HG03139 (cell line): Measurements from ENCODE around the gene HGD.
"Not testable (repeated sequence)": the region's sequence is repeated elsewhere in the genome, so short reads cannot be mapped to it uniquely, and the experiment has no call there.

Experiments
- ATAC-seq: cut with Tn5 transposase; IDR thresholded peaks from one replicate; pipeline ENCODE4 v1.9.1; 2021; ENCODE audit not compliant: unreplicated experiment

HGD gene

GRCh38 chr3:120680193-120680894 lies 1.7 kb downstream of the HGD start:
- ATAC-seq: no peak

DNA sequence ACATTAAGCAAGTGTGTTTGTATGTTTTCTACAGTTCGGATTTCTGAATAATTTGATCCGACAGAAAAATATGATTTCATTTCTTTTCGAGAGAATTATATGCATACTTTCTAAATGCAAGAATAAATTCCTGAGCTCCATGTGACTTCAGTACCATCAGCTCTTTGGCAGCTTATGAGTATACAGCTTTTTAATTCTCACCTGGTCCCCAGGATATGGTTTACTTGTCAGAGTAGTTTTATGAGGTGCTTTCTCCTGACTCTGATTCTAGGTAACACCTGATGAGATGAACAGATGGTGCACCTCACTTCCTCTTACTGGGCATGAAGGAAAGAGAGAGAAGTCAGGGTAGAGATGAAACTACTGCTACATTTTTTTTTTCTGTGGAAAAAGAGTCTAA lies 3.1 kb downstream of the HGD start:
- ATAC-seq: peak; percentile 51

- ATAC-seq: peak; percentile 88
Observed at GRCh38 chr3:120678331-120678947, 3.6 kb downstream of the HGD start.

DNA sequence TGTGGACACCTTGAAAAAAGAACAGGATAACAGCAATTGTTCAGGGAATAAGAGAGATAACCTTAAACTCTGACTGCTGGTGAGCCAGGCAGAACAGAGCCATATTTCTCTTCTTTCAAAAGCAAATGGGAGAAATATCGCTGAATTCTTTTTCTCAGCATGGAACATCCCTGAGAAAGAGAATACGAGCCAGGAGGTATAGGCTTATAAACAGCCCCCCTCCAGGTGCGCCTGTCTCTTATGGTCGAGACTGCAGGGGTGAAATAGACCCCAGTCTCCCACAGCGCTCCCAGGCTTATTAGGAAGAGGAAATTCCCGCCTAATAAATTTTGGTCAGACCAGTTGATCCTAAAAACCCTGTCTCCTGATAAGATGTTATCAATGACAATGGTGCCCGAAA lies 4.8 kb downstream of the HGD start:
- ATAC-seq: not testable (repeated sequence)

DNA sequence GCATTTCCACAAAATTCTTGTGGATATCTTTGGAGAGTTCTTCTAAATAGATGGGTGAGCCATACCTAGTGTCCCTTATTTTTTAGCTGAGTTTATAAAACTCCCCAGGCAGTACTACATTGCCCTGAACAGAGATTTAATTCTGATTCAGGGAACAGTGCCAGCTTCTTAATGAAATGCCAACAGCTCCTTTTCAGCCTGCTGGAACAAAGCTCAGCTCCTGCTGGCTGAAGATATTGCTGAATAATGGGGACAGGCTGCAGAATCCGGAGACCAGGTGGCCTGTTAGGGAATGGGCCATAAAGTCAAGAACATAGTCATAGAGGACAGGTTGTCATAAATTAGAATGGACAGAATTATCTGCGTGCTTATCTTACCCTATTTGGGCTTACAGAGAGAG lies 8.9 kb downstream of the HGD start:
- ATAC-seq: no peak

GRCh38 chr3:120670576-120670975 lies 11.5 kb downstream of the HGD start:
- no peak for ATAC-seq

GRCh38 chr3:120664926-120665325 lies 17.1 kb downstream of the HGD start:
- ATAC-seq: no peak

DNA sequence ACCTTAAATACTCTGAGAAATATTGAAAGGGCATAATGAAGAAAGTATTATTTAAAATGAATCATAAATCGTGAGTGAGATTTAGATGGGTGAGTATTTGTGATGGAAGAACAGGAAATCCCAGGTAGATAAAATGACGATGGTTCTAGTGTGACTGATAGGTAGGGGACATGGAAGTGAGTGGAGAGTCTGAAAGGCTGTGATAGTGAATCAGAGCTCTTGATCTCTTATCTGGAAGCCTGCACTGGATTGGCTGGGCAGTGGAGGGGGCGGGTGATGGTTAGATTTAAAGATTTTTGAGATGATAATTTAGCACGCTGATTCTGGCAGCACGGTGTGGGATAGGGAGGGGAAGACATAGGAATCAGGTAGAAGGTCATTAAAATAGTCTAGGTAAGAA lies 20.1 kb downstream of the HGD start:
- ATAC-seq: no peak

DNA sequence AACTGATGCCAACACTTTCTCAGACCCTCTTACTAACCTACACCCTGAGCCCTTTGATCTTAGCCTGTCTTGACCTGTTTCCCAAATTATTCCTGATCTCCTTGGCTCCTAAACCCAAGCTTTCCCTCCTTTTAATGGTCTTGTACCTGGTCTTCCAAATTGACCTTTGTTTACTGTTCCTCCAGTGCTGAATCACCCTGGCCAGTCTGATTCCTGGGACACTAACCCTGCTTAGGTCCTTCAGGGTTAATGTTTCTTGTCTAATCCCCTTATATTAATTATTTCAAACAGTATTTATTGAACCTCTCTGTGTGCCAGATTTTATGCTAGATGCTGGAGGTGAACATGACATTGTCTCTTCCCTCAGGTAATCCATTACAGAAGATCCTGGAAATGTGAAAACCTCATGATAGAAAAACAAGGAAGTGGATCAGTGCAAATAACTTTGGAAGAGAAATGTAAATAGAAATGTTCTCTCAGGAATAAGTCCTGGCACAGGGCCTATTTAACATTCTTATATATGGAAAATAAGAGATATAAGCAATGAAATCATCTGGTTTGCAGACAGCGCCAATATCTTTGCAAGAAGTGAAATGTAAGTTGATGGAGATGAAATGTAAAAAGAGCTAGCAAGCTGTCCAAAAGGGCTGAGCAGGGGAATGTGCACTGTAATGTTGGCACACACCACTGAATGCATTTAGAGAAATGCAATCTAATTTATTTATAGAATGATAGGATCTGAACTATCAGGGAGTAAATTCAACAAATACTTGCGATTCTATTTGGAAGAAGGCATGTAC lies 20.7 kb downstream of the HGD start:
- ATAC-seq: no peak

- ATAC-seq: no peak
Observed at GRCh38 chr3:120659834-120660233, 22.2 kb downstream of the HGD start.

GRCh38 chr3:120659285-120659684 lies 22.8 kb downstream of the HGD start:
- ATAC-seq: no peak

DNA sequence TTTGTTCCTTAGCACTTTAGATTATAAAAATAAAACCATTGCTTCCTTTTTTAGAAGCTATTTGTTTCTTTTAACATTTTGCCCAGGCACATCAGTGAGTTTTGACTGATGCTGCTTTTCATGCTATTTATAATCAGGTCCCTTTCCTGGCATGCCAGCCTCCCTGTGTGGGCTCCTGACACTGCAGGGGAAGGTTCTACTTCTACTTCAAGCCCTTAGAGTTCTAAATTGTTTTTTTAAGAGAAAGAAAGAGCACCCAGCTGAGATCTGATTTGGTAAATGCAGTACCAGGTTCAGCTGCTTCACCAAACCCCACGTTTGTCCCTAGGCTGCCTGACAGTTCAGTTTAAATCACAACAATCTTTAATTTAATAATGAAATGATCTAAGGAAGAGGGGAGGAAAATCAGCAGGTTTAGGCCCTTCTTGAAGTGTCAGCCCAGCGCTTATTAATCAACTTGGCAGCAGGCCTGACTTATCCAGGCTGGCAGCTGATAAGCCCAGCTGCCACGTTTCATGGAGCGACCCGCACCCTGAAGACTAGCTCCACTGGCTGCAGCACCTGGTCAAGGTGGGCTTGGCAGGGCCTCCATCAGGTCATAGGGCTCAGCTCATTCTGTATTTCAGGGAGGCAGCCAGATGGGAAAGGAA lies 29.0 kb downstream of the HGD start:
- no peak for ATAC-seq

- no peak for ATAC-seq
Observed at GRCh38 chr3:120652281-120652680, 29.8 kb downstream of the HGD start.

DNA sequence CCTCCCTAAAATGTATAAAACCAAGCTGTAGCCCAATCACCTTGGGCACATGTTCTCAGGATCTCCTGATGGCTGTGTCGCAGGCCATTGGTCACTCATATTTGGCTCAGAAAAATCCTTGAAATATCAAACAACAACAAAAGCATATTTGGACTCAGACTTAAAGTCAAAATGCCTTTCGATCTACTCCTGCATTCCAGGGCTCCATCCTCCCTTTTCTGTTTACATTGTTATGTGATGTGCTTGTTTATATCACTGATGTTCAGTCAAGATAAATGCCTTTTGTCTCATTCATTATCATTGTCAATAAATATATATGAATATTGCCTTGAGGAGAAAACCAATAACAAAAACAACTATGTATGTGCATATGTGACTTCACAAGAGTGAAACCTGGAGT lies 31.7 kb downstream of the HGD start:
- no peak for ATAC-seq

DNA sequence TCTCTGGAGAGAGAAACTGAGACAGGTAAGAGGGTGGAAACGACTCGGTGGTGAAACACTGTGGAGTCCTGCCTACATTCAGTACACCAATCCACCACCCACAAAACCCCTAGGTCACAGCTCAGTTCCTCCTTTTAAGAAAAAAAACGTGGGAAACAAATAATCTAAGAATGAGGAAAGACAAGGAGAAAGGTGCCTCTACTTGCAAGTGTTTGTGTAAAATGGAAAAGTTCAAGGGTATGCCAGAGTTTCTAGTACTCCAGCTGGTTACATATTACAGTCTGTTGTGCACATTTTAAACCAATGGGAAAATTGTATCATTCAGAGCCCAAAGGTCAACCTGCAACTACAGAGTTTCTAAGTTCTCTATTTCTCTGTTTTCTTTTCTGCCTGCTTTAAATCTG lies 32.2 kb downstream of the HGD start:
- ATAC-seq: no peak

- ATAC-seq: no peak
Observed at GRCh38 chr3:120648290-120648689, 33.7 kb downstream of the HGD start.

GRCh38 chr3:120646771-120647432 lies 35.1 kb downstream of the HGD start:
- ATAC-seq: no peak

DNA sequence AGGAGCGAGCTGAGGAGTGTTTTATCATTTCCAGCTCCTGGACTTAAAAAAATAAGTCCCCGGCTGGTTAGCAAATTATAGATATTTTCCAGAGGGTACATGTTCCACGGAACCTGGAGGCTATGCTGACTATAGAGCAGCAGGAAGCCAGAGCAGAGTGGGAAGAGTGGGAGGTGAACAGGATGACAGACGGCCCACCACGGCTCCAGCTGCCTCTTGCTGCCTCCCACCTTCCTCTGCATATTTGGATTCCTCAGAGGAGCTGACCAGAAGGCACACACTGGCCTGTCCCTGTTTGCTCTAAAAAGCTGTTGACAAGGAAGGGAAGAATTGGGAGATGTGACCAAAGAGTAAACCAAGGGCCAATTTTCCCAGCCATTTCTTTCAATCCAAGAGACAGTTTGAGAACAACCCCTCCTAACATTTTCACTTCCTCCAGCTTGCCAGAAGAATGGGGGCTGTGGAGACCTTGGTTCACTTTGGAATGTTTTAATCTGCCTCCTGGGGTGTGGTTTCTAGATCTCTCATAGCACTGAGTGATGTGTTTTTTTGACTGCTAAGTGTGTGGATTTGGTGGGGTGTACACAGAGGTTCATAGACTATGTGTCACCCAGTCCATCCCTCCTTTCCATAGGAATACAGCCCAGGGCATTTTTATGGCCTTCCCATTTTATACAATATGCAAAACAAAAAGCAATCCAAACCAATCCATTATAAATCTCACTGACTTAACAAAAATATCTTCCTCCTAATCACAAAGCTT lies 36.8 kb downstream of the HGD start:
- no peak for ATAC-seq

DNA sequence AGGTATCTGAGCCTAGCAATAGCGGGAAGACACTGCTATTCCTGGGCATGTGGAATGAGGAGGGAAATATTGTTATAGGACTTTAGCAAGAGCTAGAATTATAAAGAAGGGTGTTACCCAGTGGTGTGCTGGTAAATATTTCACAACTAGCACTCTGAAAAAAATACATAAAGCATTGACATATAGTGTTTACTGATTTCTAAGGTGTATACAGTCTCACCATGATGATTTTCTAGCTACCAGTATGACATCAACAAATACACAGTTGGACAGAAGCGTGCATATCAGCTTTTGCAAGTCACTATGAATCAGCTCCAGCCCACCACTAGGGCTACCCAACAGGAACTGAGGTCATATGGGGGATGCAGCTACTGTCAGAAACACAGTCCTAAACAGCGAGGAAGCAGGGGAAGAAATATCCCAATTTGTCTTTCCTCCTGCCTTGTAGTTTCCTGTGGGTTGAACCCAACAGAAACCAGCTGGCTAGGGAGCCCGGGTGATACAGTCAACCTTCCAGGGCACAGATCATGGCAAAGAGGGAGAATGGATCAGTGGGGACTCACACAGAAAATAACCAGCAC lies 39.6 kb downstream of the HGD start:
- no peak for ATAC-seq

DNA sequence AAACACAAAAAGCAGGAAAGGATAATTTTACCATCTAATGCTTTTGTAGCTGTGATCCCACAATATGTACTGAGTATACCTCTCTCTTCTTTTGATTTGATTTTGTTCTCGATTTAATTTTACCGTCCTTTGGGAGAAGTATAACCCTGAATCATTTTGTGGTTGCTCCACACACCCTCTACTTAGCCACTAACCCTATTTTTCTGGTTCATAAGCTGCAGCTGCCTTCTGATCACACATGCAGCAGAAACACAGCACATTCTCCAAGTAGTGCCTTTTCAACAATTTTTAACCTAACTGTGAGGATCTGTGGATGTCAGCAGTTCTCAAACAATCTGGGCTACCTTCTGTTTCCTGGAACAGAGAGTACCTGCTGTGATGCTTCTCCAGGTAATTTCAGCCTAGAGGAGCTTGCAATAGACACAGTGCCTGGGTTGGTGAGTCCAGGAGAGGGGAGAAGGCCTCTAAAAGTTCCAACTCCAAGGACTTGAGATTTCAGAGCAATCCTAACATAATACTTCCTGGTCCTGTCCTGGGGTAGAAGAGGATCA lies 40.3 kb downstream of the HGD start:
- ATAC-seq: no peak
